Uterus (tissue), 2 donors: ENCODE data around the gene GAREM1.

Experiments
- CTCF ChIP-seq, 4 experiments: fragments of 200-600 bp in 2 of 4; fragments of 450-650 bp in 2 of 4; sonication (generic) in 2 of 4; IDR thresholded peaks; one replicate each; pipeline ENCODE4 v1.5.1; 2016 to 2019; ENCODE audit warnings: antibody characterized with exemption in 4 of 4, mild to moderate bottlenecking in 2 of 4, moderate library complexity in 1 of 4
- POLR2A ChIP-seq, 2 donors: fragments of 450-650 bp; IDR thresholded peaks; one replicate each; pipeline ENCODE4 v1.6.1; 2016; ENCODE audit warnings: antibody characterized with exemption in 2 of 2, mild to moderate bottlenecking in 1 of 2, moderate library complexity in 1 of 2

GRCh38 chr18:32476106-32476505 is 5.4 kb upstream of the GAREM1 start:
- TF ChIP-seq CTCF (IDR thresholded peaks at IDR 0.05), result no peak
- no peak for TF ChIP-seq POLR2A (IDR thresholded peaks at IDR 0.05)
